Measurements from ENCODE around the gene SPATA2L.

DNA sequence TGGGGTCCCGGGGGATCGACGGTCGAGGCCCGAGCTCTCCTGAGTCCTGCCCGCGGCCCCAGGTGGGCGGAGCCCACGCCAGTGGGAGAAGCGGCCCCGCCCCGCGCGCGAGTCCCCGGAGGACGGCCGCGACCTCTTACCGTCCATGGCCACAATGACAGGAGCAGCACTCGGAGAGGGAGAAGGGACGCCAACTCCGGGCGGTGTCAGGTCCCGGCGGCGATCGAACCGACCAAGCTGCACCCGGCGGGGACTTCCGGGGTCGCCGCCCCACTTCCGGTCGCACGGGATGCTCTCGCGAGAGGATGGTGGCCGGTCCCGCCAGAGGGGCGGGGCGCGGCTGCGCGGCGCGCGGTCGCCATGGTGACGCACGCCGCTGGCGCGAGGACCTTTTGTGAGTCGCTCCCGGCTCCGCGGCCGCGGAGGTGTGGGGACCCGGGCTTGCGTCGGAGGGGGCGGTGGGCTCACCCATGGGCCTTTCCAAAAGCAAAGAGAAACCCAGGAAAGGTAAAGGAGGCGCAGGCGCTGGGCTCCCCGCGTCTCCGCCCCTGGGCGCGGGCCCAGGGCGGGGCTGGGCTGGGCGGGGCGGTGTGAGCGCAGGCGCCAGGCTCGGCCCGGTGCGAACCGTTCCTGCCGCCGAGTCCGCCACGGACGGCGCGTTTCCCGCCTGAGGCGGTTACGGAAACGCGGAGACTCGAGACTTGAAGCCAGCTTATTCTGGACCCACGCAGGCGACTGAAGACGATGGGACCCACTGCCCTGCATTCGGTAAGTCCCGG is 43.9 kb downstream of the SPATA2L start, which contains the start of the genes CHMP1A and SPATA33:
- TF ChIP-seq, protein P1, sequence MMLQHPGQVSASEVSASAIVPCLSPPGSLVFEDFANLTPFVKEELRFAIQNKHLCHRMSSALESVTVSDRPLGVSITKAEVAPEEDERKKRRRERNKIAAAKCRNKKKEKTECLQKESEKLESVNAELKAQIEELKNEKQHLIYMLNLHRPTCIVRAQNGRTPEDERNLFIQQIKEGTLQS (CRISPR knock-in tag; IDR thresholded peaks at IDR 0.05) = no peak; the same call in 1 of the 2 replicates
- TF ChIP-seq KAT8 (CRISPR knock-in tag; IDR thresholded peaks at IDR 0.05) (peak; percentile 96), CHD4 (IDR thresholded peaks at IDR 0.05; ENCODE audit: borderline replicate concordance, low read length) (no peak), POLR2AphosphoS5 (IDR thresholded peaks at IDR 0.05; ENCODE audit: low read depth, low read length) (peak; percentile 65), PCBP1 (IDR thresholded peaks at IDR 0.05; ENCODE audit: borderline replicate concordance, low read depth, low read length) (peak; percentile 55; the same call in 1 of the 2 replicates), POLR2A (IDR thresholded peaks at IDR 0.05; ENCODE audit: insufficient read depth in 1 of 2, low read depth in 2 of 2, low read length in 2 of 2) (peak; percentile 62 to 72), TAF1 (CRISPR knock-in tag; IDR thresholded peaks at IDR 0.05) (peak; percentile 80), ISL2 (CRISPR knock-in tag; IDR thresholded peaks at IDR 0.05) (peak; percentile 35), FOXK1 (CRISPR knock-in tag; IDR thresholded peaks at IDR 0.05; ENCODE audit: borderline replicate concordance, low read depth) (peak; percentile 83; the same call in 1 of the 2 replicates)
